ENCODE data around the gene TSC22D4. TPM values are rescaled to one million over a fixed set of nuclear protein-coding genes. Genes with fewer than 3 reads are reported as not detected.
"Not testable (repeated sequence)": the region's sequence is repeated elsewhere in the genome, so short reads cannot be mapped to it uniquely, and the experiment has no call there.

TSC22D4 gene
- total RNA-seq, 1 experiment from 2014 or later, result 68.8 TPM

- no peaks in the 10 kb centered on the region for H3K36me3 ChIP-seq (ENCODE audit: low read depth)
- H3K27ac ChIP-seq, result no peak overlapping the region
- no peaks in the 10 kb centered on the region for H4K20me1 ChIP-seq (ENCODE audit: insufficient read depth)
- no peak for DNase-seq
- no peak overlapping the region for H2AFZ ChIP-seq
- intact Hi-C loops (cut with micrococcal nuclease; ENCODE audit: unreplicated experiment), result no loop called here
- H3F3A ChIP-seq (ENCODE audit: insufficient read depth, low read depth), result peaks cover 6% of the 10 kb centered on the region; the same call in 1 of the 2 replicates
- H3K4me2 ChIP-seq, result no peak overlapping the region
- H3K9me2 ChIP-seq (ENCODE audit: insufficient read depth), result no peaks in the 10 kb centered on the region
- no peak overlapping the region for H3K4me3 ChIP-seq
- POLR2A ChIA-PET (ENCODE audit: unreplicated experiment), result no interaction called here
- TF ChIP-seq EZH2 (IDR thresholded peaks at IDR 0.05; ENCODE audit: low read depth), result no peak
- TF ChIP-seq CTCF (conservative IDR thresholded peaks at IDR 0.05), result no peak
- H3K9me3 ChIP-seq (ENCODE audit: insufficient read depth, low read depth), result no peaks in the 10 kb centered on the region
- CTCF ChIA-PET, result no interaction called here
- peaks cover 10% of the 10 kb centered on the region for H3K4me1 ChIP-seq (replicated peaks; ENCODE audit: insufficient read depth)
- H3K27me3 ChIP-seq (ENCODE audit: insufficient read depth, low read depth), result no peaks in the 10 kb centered on the region
- H3K79me2 ChIP-seq (ENCODE audit: low read depth), result no peaks in the 10 kb centered on the region
- TSS peak; percentile 28 for BruUV-seq (replicated peaks)
These were observed 29.7 kb downstream of the TSC22D4 start for GRCh38 chr7:100449190-100449795.

- DNase-seq; H3K27ac ChIP-seq; H3K9me3 ChIP-seq (ENCODE audit: insufficient read depth, low read depth); intact Hi-C loops (cut with micrococcal nuclease; ENCODE audit: unreplicated experiment); H2AFZ ChIP-seq; H3K79me2 ChIP-seq (ENCODE audit: low read depth); H3F3A ChIP-seq (ENCODE audit: insufficient read depth, low read depth); H3K4me3 ChIP-seq; H3K27me3 ChIP-seq (ENCODE audit: insufficient read depth, low read depth); POLR2A ChIA-PET (ENCODE audit: unreplicated experiment); H3K9me2 ChIP-seq (ENCODE audit: insufficient read depth); H4K20me1 ChIP-seq (ENCODE audit: insufficient read depth); H3K36me3 ChIP-seq (ENCODE audit: low read depth); H3K4me2 ChIP-seq; BruUV-seq (replicated peaks): not testable (repeated sequence)
- CTCF ChIA-PET, result interaction anchor here (0.6 to 1.0 kb wide), 5 partner anchors 8 to 843 kb away, joined by 7 to 17 read pairs (median 7); no protein-coding TSS in a partner anchor
- peaks cover 14% of the 10 kb centered on the region for H3K4me1 ChIP-seq (replicated peaks; ENCODE audit: insufficient read depth)
These were observed 31.7 kb downstream of the TSC22D4 start for GRCh38 chr7:100447363-100447762.

GRCh38 chr7:100446040-100446439 is 33.0 kb downstream of the TSC22D4 start:
- H3K9me2 ChIP-seq (ENCODE audit: insufficient read depth), result no peaks in the 10 kb centered on the region
- POLR2A ChIA-PET (ENCODE audit: unreplicated experiment), result no interaction called here
- no peak for TF ChIP-seq CTCF (conservative IDR thresholded peaks at IDR 0.05)
- TF ChIP-seq EZH2 (IDR thresholded peaks at IDR 0.05; ENCODE audit: low read depth), result no peak
- no peak overlapping the region for H3K27ac ChIP-seq
- no peaks in the 10 kb centered on the region for H3K9me3 ChIP-seq (ENCODE audit: insufficient read depth, low read depth)
- H3K27me3 ChIP-seq (ENCODE audit: insufficient read depth, low read depth), result no peaks in the 10 kb centered on the region
- intact Hi-C loops (cut with micrococcal nuclease; ENCODE audit: unreplicated experiment), result no loop called here
- H3K4me3 ChIP-seq, result no peak overlapping the region
- no peaks in the 10 kb centered on the region for H3K36me3 ChIP-seq (ENCODE audit: low read depth)
- H3K4me1 ChIP-seq (replicated peaks; ENCODE audit: insufficient read depth), result peaks cover 14% of the 10 kb centered on the region
- peak overlapping the region; percentile 36 for H3K4me2 ChIP-seq
- no peaks in the 10 kb centered on the region for H3K79me2 ChIP-seq (ENCODE audit: low read depth)
- no TSS peak for BruUV-seq (replicated peaks)
- H4K20me1 ChIP-seq (ENCODE audit: insufficient read depth), result no peaks in the 10 kb centered on the region
- peaks cover 6% of the 10 kb centered on the region; the same call in 1 of the 2 replicates for H3F3A ChIP-seq (ENCODE audit: insufficient read depth, low read depth)
- no peak for DNase-seq
- CTCF ChIA-PET, result no interaction called here
- no peak overlapping the region for H2AFZ ChIP-seq
